Measurements from ENCODE around the gene GNPTG. TPM values are rescaled to one million over a fixed set of nuclear protein-coding genes. Genes with fewer than 3 reads are reported as not detected.

The GNPTG gene
- total and polyA plus RNA-seq, 2 donors (not counting 3 experiments of a cell fraction or from before 2014, with no cell fraction given) = 51.6 to 109 TPM

GRCh38 chr16:1309888-1310831 is 41.6 kb upstream of the GNPTG start:
- Histone ChIP-seq H3K9me1 (replicated peaks; ENCODE audit: control insufficient read depth, extremely low read depth, insufficient read depth, low read length) (no peaks in the 10 kb centered on the region), H3K79me2 (ENCODE audit: control insufficient read depth, insufficient read depth, low read length) (peaks cover 52% of the 10 kb centered on the region), H3K9ac (replicated peaks; ENCODE audit: extremely low read depth, insufficient read depth, low read length) (peak overlapping the region; percentile 85), H3K9me3 (replicated peaks; ENCODE audit: control insufficient read depth, insufficient read depth, low read length) (no peaks in the 10 kb centered on the region), H3K27ac (ENCODE audit: insufficient read depth, low read depth, low read length) (peak overlapping the region; percentile 52), H3K36me3 (ENCODE audit: control insufficient read depth in 2 of 2, extremely low read depth in 1 of 2, insufficient read depth in 2 of 2, low read length in 2 of 2) (peaks cover 4 to 11% of the 10 kb centered on the region in 2 experiments), H3K4me1 (ENCODE audit: control insufficient read depth, extremely low read depth, insufficient read depth, low read length) (peaks cover 14% of the 10 kb centered on the region), H3K4me3 (replicated peaks in 1 of 3; ENCODE audit: insufficient read depth in 1 of 3, low read depth in 1 of 3, low read length in 3 of 3) (peak overlapping the region; percentile 74 to 94 (median 87)), H3K4me2 (ENCODE audit: insufficient read depth, low read length) (peak overlapping the region; percentile 73), H3K27me3 (ENCODE audit: control insufficient read depth in 2 of 2, insufficient read depth in 2 of 2, low read length in 2 of 2) (no peaks in the 10 kb centered on the region), H4K20me1 (replicated peaks; ENCODE audit: control insufficient read depth, extremely low read depth, insufficient read depth, low read length) (no peaks in the 10 kb centered on the region), H2AFZ (ENCODE audit: low read depth, low read length) (no peak overlapping the region)
- intact Hi-C loops (cut with micrococcal nuclease) = loop anchor here (10.0 kb wide), 2 partner anchors 95 to 475 kb away; partner anchors contain the start of genes NUBP2 and SPSB3
- FAIRE-seq = peak; percentile 8
- TSS peak; percentile 70 for BruUV-seq (replicated peaks)
- TF ChIP-seq FOS (IDR thresholded peaks at IDR 0.05; ENCODE audit: borderline replicate concordance, insufficient read depth, low read length) (no peak), GATA2 (IDR thresholded peaks at IDR 0.05; ENCODE audit: insufficient read depth, insufficient read length, low read depth, low read length) (no peak), EZH2 (IDR thresholded peaks at IDR 0.05; ENCODE audit: borderline replicate concordance, low read depth, low read length, severe bottlenecking) (no peak), JUN (IDR thresholded peaks at IDR 0.05; ENCODE audit: borderline replicate concordance, insufficient read depth, insufficient read length, low read depth) (no peak), MYC (IDR thresholded peaks at IDR 0.05; ENCODE audit: low read depth, low read length) (no peak), MAX (IDR thresholded peaks at IDR 0.05; ENCODE audit: insufficient read depth, insufficient read length) (no peak), CTCF (IDR thresholded peaks at IDR 0.05; ENCODE audit: extremely low read depth in 1 of 2, insufficient read depth in 1 of 2, low read depth in 1 of 2, low read length in 2 of 2) (no peak), POLR2AphosphoS5 (IDR thresholded peaks at IDR 0.05; ENCODE audit: insufficient read depth, low read depth, low read length) (no peak), POLR2A (IDR thresholded peaks at IDR 0.05; ENCODE audit: low read depth, low read length) (no peak)
- peak; percentile 43 for DNase-seq (ENCODE audit: low read depth, low spot score)
- POLR2A ChIA-PET = no interaction called here
- dilution Hi-C loops (cut with MboI; ENCODE audit: extremely low pct_ligation_motif_present, low sequenced_read_pairs) = no loop called here
- CTCF ChIA-PET = interaction anchor here (1.5 to 1.8 kb wide), 2 partner anchors 9 to 55 kb away, joined by 3 to 6 read pairs; no protein-coding TSS in a partner anchor
